WTC11 (cell line): ENCODE measurements around the gene EXD3. TPM values are rescaled to one million over a fixed set of nuclear protein-coding genes. Genes with fewer than 3 reads are reported as not detected.
A peak's percentile ranks its signal among the peaks of the same experiment; 100 is the strongest.

Source experiments
- ATAC-seq: fragments of 200-7000 bp; cut with Tn5 transposase; 2 replicates; pipeline ENCODE4 v1.10.0; 2021; ENCODE audit warnings: mild to moderate bottlenecking, moderate library complexity
- CTCF ChIA-PET: fragments of 300-600 bp; sonication (Branson Sonifier 250); formaldehyde crosslinking; loops from one replicate; lab custom pipeline; 2021; ENCODE audit warnings: antibody characterized with exemption; lab: Charles Lee
- POLR2A ChIA-PET: fragments of 350-600 bp; sonication (Branson Sonifier 250); formaldehyde crosslinking; loops from one replicate; lab custom pipeline; 2021; ENCODE audit warnings: antibody characterized with exemption; lab: Charles Lee
- DNase-seq: peaks from one replicate; pipeline ENCODE4 v3.0.0; 2021; ENCODE audit warnings: low spot score
- H3K27ac Mint-ChIP-seq: 2 replicates; pipeline ENCODE4 v1.8.0; 2021; ENCODE audit warnings: mixed read lengths
- H3K27me3 Mint-ChIP-seq: 2 replicates; pipeline ENCODE4 v1.8.0; 2021; ENCODE audit warnings: low read depth, mild to moderate bottlenecking, moderate library complexity, mixed read lengths
- H3K36me3 Mint-ChIP-seq: 2 replicates; pipeline ENCODE4 v1.8.0; 2021; ENCODE audit warnings: mixed read lengths
- H3K4me1 Mint-ChIP-seq: 2 replicates; pipeline ENCODE4 v1.8.0; 2022; ENCODE audit warnings: mixed read lengths
- H3K4me3 Mint-ChIP-seq: 2 replicates; pipeline ENCODE4 v1.8.0; 2021; ENCODE audit warnings: mild to moderate bottlenecking, moderate library complexity, mixed read lengths
- H3K9me3 Mint-ChIP-seq: 2 replicates; pipeline ENCODE4 v1.8.0; 2021; ENCODE audit warnings: mixed read lengths
- FOXJ3 ChIP-seq: sonication (generic); formaldehyde crosslinking; IDR thresholded peaks from 2 replicates; pipeline ENCODE4 v1.9.0; 2021; ENCODE audit warnings: missing genetic modification reagents, mild to moderate bottlenecking, borderline replicate concordance
- GRHL2 ChIP-seq: fragments of 250-450 bp; sonication (Bioruptor Pico); IDR thresholded peaks from 2 replicates; pipeline ENCODE4 v1.8.0; 2022; ENCODE audit warnings: mild to moderate bottlenecking, moderate library complexity; ENCODE audit not compliant: insufficient replicate concordance, severe bottlenecking
- JAZF1 ChIP-seq: fragments of 250-450 bp; sonication (Bioruptor Pico); IDR thresholded peaks from 2 replicates; pipeline ENCODE4 v1.9.0; 2021; ENCODE audit warnings: moderate library complexity, mild to moderate bottlenecking, inconsistent platforms
- NR1H2 ChIP-seq: sonication (generic); formaldehyde crosslinking; IDR thresholded peaks from 2 replicates; pipeline ENCODE4 v1.9.0; 2021; ENCODE audit warnings: mild to moderate bottlenecking, moderate library complexity, missing genetic modification reagents
- SP1 ChIP-seq: sonication (generic); formaldehyde crosslinking; conservative IDR thresholded peaks from 2 replicates; pipeline ENCODE4 v1.8.1; 2022; ENCODE audit warnings: missing genetic modification reagents
- ZNF317 ChIP-seq: sonication (generic); formaldehyde crosslinking; IDR thresholded peaks from 2 replicates; pipeline ENCODE4 v1.8.1; 2023; ENCODE audit warnings: low read depth, mild to moderate bottlenecking, moderate library complexity, missing genetic modification reagents, borderline replicate concordance
- total RNA-seq: library from RNA; stranded (reverse); gene quantifications from 3 replicates; pipeline ENCODE4 v1.2.3, GENCODE V29; 2021
- TF ChIP-seq, protein P1 (sequence below): sonication (generic); formaldehyde crosslinking; IDR thresholded peaks from 2 replicates; pipeline ENCODE4 v1.8.1; 2022; ENCODE audit warnings: low read depth, mild to moderate bottlenecking, moderate library complexity, missing genetic modification reagents, borderline replicate concordance
- TF ChIP-seq, protein P2 (sequence below): sonication (generic); formaldehyde crosslinking; IDR thresholded peaks from 2 replicates; pipeline ENCODE4 v1.8.1; 2023; ENCODE audit warnings: mild to moderate bottlenecking, missing genetic modification reagents, moderate library complexity
- TF ChIP-seq, protein P3 (sequence below): sonication (generic); formaldehyde crosslinking; conservative IDR thresholded peaks from 2 replicates; pipeline ENCODE4 v1.8.1; 2023; ENCODE audit warnings: mild to moderate bottlenecking, low read depth, missing genetic modification reagents, moderate library complexity
- TF ChIP-seq, protein P4 (sequence below): sonication (generic); formaldehyde crosslinking; IDR thresholded peaks from 2 replicates; pipeline ENCODE4 v1.8.0; 2023; ENCODE audit warnings: mild to moderate bottlenecking, missing genetic modification reagents
- TF ChIP-seq, protein P5 (sequence below): sonication (generic); formaldehyde crosslinking; IDR thresholded peaks from 2 replicates; pipeline ENCODE4 v1.8.1; 2023; ENCODE audit warnings: mild to moderate bottlenecking, missing genetic modification reagents
- TF ChIP-seq, protein P6 (sequence below): sonication (generic); formaldehyde crosslinking; IDR thresholded peaks from 2 replicates; pipeline ENCODE4 v1.8.0; 2022; ENCODE audit warnings: missing genetic modification reagents

The EXD3 gene
- total RNA-seq, 1 experiment from 2014 or later: 21.2 TPM

DNA sequence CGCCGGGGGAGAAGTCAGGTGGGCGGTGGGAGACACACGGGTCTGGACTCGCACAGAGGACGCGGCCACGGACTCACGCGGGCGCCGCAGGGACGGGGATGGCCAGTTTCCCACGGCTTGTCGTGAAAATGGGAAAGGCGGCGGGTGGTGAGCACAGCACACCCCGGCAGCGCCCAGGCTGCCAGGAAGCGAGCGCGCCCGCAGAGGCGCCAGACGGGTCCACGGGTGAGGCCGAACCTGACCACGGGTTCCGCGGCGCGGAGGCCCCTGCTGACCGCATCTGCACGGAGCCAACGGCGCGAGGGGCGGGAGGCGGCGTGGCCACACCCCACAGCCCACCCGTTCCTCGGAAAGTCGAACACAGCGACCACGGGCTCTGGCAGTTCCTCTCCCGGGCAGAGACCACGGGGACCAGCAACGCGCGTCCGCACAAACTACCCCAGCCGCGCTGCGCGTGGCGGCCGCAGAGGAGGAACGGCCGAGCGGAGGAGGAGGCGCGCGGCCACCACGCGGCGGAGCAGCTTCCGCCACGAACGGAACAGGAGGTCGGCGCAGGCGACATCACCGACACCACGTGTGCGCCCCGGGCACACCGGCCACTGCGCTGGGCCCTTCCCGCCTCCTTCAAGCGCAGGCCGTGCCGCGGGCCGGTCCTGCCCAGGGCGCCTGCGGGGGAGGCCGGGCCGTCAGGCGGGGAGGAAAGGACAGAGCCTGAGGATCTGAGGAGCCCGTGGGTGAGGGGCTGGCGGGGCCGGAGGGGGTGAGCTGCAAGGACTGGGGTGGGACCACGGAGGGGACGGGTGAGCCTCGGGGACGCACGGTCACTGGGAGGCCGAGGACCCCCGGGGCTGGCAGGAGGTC is 5.6 kb downstream of the EXD3 start:
- ATAC-seq (no peak), DNase-seq (peak; percentile 10)
- CTCF ChIA-PET: no interaction called here
- Mint-ChIP-seq H3K27ac (no peak overlapping the region), H3K27me3 (no peaks in the 10 kb centered on the region)
- POLR2A ChIA-PET: no interaction called here
- TF ChIP-seq SP1 (CRISPR knock-in tag) (no peak), FOXJ3 (CRISPR knock-in tag) (no peak), NR1H2 (CRISPR knock-in tag) (no peak), ZNF317 (CRISPR knock-in tag) (no peak), JAZF1 (CRISPR knock-in tag) (no peak), GRHL2 (CRISPR knock-in tag) (no peak)
- TF ChIP-seq, protein P1, sequence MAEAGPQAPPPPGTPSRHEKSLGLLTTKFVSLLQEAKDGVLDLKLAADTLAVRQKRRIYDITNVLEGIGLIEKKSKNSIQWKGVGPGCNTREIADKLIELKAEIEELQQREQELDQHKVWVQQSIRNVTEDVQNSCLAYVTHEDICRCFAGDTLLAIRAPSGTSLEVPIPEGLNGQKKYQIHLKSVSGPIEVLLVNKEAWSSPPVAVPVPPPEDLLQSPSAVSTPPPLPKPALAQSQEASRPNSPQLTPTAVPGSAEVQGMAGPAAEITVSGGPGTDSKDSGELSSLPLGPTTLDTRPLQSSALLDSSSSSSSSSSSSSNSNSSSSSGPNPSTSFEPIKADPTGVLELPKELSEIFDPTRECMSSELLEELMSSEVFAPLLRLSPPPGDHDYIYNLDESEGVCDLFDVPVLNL (CRISPR knock-in tag): no peak
- TF ChIP-seq, protein P2, sequence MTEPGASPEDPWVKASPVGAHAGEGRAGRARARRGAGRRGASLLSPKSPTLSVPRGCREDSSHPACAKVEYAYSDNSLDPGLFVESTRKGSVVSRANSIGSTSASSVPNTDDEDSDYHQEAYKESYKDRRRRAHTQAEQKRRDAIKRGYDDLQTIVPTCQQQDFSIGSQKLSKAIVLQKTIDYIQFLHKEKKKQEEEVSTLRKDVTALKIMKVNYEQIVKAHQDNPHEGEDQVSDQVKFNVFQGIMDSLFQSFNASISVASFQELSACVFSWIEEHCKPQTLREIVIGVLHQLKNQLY (CRISPR knock-in tag): no peak
- TF ChIP-seq, protein P3, sequence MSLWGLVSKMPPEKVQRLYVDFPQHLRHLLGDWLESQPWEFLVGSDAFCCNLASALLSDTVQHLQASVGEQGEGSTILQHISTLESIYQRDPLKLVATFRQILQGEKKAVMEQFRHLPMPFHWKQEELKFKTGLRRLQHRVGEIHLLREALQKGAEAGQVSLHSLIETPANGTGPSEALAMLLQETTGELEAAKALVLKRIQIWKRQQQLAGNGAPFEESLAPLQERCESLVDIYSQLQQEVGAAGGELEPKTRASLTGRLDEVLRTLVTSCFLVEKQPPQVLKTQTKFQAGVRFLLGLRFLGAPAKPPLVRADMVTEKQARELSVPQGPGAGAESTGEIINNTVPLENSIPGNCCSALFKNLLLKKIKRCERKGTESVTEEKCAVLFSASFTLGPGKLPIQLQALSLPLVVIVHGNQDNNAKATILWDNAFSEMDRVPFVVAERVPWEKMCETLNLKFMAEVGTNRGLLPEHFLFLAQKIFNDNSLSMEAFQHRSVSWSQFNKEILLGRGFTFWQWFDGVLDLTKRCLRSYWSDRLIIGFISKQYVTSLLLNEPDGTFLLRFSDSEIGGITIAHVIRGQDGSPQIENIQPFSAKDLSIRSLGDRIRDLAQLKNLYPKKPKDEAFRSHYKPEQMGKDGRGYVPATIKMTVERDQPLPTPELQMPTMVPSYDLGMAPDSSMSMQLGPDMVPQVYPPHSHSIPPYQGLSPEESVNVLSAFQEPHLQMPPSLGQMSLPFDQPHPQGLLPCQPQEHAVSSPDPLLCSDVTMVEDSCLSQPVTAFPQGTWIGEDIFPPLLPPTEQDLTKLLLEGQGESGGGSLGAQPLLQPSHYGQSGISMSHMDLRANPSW: no peak
- TF ChIP-seq, protein P4, sequence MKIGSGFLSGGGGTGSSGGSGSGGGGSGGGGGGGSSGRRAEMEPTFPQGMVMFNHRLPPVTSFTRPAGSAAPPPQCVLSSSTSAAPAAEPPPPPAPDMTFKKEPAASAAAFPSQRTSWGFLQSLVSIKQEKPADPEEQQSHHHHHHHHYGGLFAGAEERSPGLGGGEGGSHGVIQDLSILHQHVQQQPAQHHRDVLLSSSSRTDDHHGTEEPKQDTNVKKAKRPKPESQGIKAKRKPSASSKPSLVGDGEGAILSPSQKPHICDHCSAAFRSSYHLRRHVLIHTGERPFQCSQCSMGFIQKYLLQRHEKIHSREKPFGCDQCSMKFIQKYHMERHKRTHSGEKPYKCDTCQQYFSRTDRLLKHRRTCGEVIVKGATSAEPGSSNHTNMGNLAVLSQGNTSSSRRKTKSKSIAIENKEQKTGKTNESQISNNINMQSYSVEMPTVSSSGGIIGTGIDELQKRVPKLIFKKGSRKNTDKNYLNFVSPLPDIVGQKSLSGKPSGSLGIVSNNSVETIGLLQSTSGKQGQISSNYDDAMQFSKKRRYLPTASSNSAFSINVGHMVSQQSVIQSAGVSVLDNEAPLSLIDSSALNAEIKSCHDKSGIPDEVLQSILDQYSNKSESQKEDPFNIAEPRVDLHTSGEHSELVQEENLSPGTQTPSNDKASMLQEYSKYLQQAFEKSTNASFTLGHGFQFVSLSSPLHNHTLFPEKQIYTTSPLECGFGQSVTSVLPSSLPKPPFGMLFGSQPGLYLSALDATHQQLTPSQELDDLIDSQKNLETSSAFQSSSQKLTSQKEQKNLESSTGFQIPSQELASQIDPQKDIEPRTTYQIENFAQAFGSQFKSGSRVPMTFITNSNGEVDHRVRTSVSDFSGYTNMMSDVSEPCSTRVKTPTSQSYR (CRISPR knock-in tag): no peak
- TF ChIP-seq, protein P5, sequence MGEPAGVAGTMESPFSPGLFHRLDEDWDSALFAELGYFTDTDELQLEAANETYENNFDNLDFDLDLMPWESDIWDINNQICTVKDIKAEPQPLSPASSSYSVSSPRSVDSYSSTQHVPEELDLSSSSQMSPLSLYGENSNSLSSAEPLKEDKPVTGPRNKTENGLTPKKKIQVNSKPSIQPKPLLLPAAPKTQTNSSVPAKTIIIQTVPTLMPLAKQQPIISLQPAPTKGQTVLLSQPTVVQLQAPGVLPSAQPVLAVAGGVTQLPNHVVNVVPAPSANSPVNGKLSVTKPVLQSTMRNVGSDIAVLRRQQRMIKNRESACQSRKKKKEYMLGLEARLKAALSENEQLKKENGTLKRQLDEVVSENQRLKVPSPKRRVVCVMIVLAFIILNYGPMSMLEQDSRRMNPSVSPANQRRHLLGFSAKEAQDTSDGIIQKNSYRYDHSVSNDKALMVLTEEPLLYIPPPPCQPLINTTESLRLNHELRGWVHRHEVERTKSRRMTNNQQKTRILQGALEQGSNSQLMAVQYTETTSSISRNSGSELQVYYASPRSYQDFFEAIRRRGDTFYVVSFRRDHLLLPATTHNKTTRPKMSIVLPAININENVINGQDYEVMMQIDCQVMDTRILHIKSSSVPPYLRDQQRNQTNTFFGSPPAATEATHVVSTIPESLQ (CRISPR knock-in tag): no peak
- TF ChIP-seq, protein P6, sequence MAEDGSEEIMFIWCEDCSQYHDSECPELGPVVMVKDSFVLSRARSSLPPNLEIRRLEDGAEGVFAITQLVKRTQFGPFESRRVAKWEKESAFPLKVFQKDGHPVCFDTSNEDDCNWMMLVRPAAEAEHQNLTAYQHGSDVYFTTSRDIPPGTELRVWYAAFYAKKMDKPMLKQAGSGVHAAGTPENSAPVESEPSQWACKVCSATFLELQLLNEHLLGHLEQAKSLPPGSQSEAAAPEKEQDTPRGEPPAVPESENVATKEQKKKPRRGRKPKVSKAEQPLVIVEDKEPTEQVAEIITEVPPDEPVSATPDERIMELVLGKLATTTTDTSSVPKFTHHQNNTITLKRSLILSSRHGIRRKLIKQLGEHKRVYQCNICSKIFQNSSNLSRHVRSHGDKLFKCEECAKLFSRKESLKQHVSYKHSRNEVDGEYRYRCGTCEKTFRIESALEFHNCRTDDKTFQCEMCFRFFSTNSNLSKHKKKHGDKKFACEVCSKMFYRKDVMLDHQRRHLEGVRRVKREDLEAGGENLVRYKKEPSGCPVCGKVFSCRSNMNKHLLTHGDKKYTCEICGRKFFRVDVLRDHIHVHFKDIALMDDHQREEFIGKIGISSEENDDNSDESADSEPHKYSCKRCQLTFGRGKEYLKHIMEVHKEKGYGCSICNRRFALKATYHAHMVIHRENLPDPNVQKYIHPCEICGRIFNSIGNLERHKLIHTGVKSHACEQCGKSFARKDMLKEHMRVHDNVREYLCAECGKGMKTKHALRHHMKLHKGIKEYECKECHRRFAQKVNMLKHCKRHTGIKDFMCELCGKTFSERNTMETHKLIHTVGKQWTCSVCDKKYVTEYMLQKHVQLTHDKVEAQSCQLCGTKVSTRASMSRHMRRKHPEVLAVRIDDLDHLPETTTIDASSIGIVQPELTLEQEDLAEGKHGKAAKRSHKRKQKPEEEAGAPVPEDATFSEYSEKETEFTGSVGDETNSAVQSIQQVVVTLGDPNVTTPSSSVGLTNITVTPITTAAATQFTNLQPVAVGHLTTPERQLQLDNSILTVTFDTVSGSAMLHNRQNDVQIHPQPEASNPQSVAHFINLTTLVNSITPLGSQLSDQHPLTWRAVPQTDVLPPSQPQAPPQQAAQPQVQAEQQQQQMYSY (CRISPR knock-in tag): no peak
- TF ChIP-seq, all 79 proteins: peak for 0
- no peaks in the 10 kb centered on the region for H3K9me3 Mint-ChIP-seq
- no peak overlapping the region for H3K4me3 Mint-ChIP-seq
- H3K4me1 Mint-ChIP-seq: peaks cover 7% of the 10 kb centered on the region
- H3K36me3 Mint-ChIP-seq: no peaks in the 10 kb centered on the region
